SU-DHL-6 (cell line): ENCODE data around the gene GAS2L2.

ENCODE experiments used
- CTCF ChIP-seq: fragments of 200-600 bp; sonication (generic); IDR thresholded peaks from one replicate; pipeline ENCODE4 v1.5.1; 2017; ENCODE audit warnings: antibody characterized with exemption, mild to moderate bottlenecking, low read length, moderate library complexity; ENCODE audit not compliant: insufficient read depth, poor library complexity, severe bottlenecking
- EZH2phosphoT487 ChIP-seq: fragments of 200-600 bp; sonication (generic), shearing (Covaris generic); conservative IDR thresholded peaks from 2 replicates; pipeline ENCODE4 v1.6.1; 2018; ENCODE audit warnings: mild to moderate bottlenecking, antibody characterized with exemption, low read length, moderate library complexity, mixed read lengths

- TF ChIP-seq CTCF (no peak), EZH2phosphoT487 (no peak)
These were observed 4.1 kb downstream of the GAS2L2 start for GRCh38 chr17:35748979-35749378.
